Suprapubic skin (tissue), 4 donors: ENCODE results near the gene WDR7. TPM values are rescaled to one million over a fixed set of nuclear protein-coding genes. Genes with fewer than 3 reads are reported as not detected.

Experiments used
- DNase-seq, 2 donors: peaks; one replicate each; pipeline ENCODE4 v3.0.0-alpha.2; 2019; ENCODE audit warnings: low spot score in 2 of 2
- H3K27ac ChIP-seq: fragments of 200-600 bp; sonication (generic); one replicate; pipeline ENCODE4 v1.5.1; 2019
- H3K27me3 ChIP-seq: fragments of 200-600 bp; sonication (generic); one replicate; pipeline ENCODE4 v1.5.1; 2019
- H3K36me3 ChIP-seq: fragments of 200-600 bp; sonication (generic); one replicate; pipeline ENCODE4 v1.5.1; 2019
- H3K4me1 ChIP-seq: fragments of 200-600 bp; sonication (generic); one replicate; pipeline ENCODE4 v1.5.1; 2019
- H3K4me3 ChIP-seq: fragments of 200-600 bp; sonication (generic); one replicate; pipeline ENCODE4 v1.5.1; 2019; ENCODE audit warnings: mild to moderate bottlenecking
- H3K9me3 ChIP-seq: fragments of 200-600 bp; sonication (generic); one replicate; pipeline ENCODE4 v1.5.1; 2019
- EP300 ChIP-seq: sonication (generic); formaldehyde crosslinking; IDR thresholded peaks from one replicate; pipeline ENCODE4 v1.6.1; 2017; ENCODE audit warnings: antibody characterized with exemption
- POLR2A ChIP-seq, 2 donors: fragments of 450-650 bp; IDR thresholded peaks; one replicate each; pipeline ENCODE4 v1.6.1; 2017; ENCODE audit warnings: antibody characterized with exemption in 2 of 2, mild to moderate bottlenecking in 2 of 2, moderate library complexity in 2 of 2
- POLR2AphosphoS5 ChIP-seq, 3 donors: sonication (generic); formaldehyde crosslinking; IDR thresholded peaks; one replicate each; pipeline ENCODE4 v1.6.1; 2017; ENCODE audit warnings: antibody characterized with exemption in 3 of 3
- WGBS: methylation state at CpG from one replicate; pipeline ENCODE4 v1.1.5; 2018; 5-methylcytosine and 5-hydroxymethylcytosine counted together
- total RNA-seq, 4 donors: library from RNA; depleted of rRNA; stranded (reverse); fragments of >200 nt; gene quantifications; one replicate each; pipeline ENCODE4 v1.1.0, GENCODE V29; 2016
- TF ChIP-seq, protein P1 (sequence below), 2 donors: fragments of 200-600 bp in 1 of 2; fragments of 450-650 bp in 1 of 2; sonication (generic) in 1 of 2; IDR thresholded peaks; one replicate each; pipeline ENCODE4 v1.5.1; 2016 to 2019; ENCODE audit warnings: antibody characterized with exemption in 2 of 2, mild to moderate bottlenecking in 1 of 2, moderate library complexity in 1 of 2

Gene WDR7
- total RNA-seq, 4 donors from 2014 or later = 14.4 to 29.2 (median 20.2) TPM

DNA sequence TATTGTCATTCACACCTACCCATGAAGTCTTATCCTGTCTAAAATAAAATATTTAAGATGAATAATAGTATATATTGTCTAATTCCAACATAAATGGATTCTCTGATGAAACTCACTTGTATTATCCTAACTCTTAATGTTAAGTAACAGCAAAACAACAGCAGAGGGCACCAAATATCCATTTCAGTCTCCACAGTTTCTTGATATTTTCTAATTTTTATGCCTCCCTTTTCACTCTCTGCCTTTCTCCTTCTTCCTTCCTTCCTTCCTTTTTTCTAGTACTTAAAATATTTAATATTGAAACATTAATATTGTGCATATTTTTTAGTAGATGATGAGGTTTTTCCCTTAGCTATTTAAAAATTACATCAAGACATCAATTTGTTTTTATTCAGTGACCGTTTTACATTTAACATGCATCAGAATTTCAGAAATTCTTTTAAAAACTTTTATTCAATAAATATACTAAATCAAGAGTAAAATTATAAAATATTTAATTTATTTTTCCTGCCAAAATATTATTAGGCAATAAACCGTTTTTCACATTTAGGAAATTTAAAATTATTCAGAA is 97.6 kb downstream of the WDR7 start:
- H3K27ac ChIP-seq = no peak overlapping the region
- H3K4me3 ChIP-seq = no peak overlapping the region
- no peak for DNase-seq
- 69% methylated on average over 2 of the region's 2 CpGs for WGBS
- peaks cover 7% of the 10 kb centered on the region for H3K36me3 ChIP-seq
- no peaks in the 10 kb centered on the region for H3K4me1 ChIP-seq
- H3K9me3 ChIP-seq = no peaks in the 10 kb centered on the region
- no peak for TF ChIP-seq EP300
- TF ChIP-seq, protein P1, sequence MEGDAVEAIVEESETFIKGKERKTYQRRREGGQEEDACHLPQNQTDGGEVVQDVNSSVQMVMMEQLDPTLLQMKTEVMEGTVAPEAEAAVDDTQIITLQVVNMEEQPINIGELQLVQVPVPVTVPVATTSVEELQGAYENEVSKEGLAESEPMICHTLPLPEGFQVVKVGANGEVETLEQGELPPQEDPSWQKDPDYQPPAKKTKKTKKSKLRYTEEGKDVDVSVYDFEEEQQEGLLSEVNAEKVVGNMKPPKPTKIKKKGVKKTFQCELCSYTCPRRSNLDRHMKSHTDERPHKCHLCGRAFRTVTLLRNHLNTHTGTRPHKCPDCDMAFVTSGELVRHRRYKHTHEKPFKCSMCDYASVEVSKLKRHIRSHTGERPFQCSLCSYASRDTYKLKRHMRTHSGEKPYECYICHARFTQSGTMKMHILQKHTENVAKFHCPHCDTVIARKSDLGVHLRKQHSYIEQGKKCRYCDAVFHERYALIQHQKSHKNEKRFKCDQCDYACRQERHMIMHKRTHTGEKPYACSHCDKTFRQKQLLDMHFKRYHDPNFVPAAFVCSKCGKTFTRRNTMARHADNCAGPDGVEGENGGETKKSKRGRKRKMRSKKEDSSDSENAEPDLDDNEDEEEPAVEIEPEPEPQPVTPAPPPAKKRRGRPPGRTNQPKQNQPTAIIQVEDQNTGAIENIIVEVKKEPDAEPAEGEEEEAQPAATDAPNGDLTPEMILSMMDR (IDR thresholded peaks at IDR 0.05) = peak in 1 of 2 donors; percentile 19
- no peaks in the 10 kb centered on the region for H3K27me3 ChIP-seq

DNA sequence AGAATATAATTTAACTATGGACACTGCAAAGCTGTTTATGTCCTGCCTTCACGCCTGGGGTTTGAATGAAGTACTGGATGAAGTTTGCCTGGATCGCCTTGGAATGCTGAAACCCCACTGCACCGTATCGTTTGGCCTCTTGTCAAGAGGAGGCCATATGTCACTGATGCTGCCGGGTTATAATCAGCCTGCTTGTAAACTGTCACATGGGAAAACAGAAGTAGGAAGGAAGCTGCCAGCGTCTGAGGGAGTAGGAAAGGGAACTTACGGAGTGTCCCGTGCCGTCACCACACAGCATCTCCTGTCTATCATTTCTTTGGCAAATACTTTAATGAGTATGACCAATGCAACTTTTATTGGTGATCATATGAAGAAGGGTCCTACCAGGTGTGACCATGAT is 105.8 kb downstream of the WDR7 start:
- Histone ChIP-seq H3K4me3 (no peak overlapping the region), H3K36me3 (peaks cover 14% of the 10 kb centered on the region), H3K27ac (no peak overlapping the region), H3K4me1 (no peaks in the 10 kb centered on the region), H3K9me3 (no peaks in the 10 kb centered on the region), H3K27me3 (no peaks in the 10 kb centered on the region)
- TF ChIP-seq POLR2AphosphoS5 (IDR thresholded peaks at IDR 0.05) (no peak), POLR2A (IDR thresholded peaks at IDR 0.05) (no peak), EP300 (no peak)
- TF ChIP-seq, protein P1 (IDR thresholded peaks at IDR 0.05) = no peak
- DNase-seq = no peak
- 81% methylated on average over 9 of the region's 9 CpGs for WGBS

DNA sequence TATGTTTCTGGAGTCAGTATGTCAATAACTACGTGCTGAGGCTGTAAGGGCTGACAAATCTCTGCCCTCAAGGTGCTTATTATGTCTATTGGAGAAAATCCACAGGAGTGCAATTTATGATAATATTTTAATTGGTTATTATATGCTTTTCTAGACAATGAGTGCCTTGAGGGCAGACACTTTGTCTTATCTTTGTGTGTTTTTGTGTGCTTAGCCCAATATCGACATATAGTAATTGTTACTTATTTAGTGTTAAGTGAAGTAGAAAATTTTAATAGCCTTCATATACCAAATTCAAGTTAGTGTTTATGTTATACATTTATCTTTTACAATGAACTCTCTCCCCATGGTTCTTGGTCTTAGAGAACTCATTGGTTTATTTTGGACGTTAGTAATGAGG is 118.9 kb downstream of the WDR7 start:
- H3K27ac ChIP-seq = no peak overlapping the region
- no peak overlapping the region for H3K4me3 ChIP-seq
- H3K9me3 ChIP-seq = no peaks in the 10 kb centered on the region
- no peaks in the 10 kb centered on the region for H3K27me3 ChIP-seq
- no peaks in the 10 kb centered on the region for H3K36me3 ChIP-seq
- TF ChIP-seq, protein P1 (IDR thresholded peaks at IDR 0.05) = no peak
- TF ChIP-seq POLR2AphosphoS5 (IDR thresholded peaks at IDR 0.05) (no peak), POLR2A (IDR thresholded peaks at IDR 0.05) (no peak), EP300 (no peak)
- DNase-seq = no peak
- 84% methylated on average over 3 of the region's 3 CpGs for WGBS
- H3K4me1 ChIP-seq = no peaks in the 10 kb centered on the region

DNA sequence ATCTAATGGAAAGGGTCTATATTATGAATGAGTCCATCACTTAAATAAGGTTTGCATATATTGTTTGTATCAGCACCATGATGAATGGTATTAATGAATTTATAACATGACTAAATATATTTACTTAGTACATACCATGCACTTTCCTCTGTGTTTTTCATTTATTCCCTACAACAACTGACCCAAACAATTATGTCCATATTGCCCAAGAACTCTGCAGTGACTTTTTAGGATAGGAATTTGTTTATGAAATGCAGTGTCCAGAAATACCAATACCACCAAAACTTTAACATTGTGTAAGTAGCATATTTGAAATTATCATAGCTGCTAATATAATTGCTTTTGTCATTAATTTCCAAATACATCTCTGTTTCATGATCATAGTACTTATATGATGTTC is 119.7 kb downstream of the WDR7 start:
- H3K27ac ChIP-seq = no peak overlapping the region
- H3K27me3 ChIP-seq = no peaks in the 10 kb centered on the region
- H3K4me1 ChIP-seq = no peaks in the 10 kb centered on the region
- DNase-seq = no peak
- no peak for TF ChIP-seq EP300
- TF ChIP-seq, protein P1 (IDR thresholded peaks at IDR 0.05) = no peak
- TF ChIP-seq POLR2AphosphoS5 (IDR thresholded peaks at IDR 0.05) = no peak
- TF ChIP-seq POLR2A (IDR thresholded peaks at IDR 0.05) = no peak
- H3K4me3 ChIP-seq = no peak overlapping the region
- H3K36me3 ChIP-seq = no peaks in the 10 kb centered on the region
- H3K9me3 ChIP-seq = no peaks in the 10 kb centered on the region

DNA sequence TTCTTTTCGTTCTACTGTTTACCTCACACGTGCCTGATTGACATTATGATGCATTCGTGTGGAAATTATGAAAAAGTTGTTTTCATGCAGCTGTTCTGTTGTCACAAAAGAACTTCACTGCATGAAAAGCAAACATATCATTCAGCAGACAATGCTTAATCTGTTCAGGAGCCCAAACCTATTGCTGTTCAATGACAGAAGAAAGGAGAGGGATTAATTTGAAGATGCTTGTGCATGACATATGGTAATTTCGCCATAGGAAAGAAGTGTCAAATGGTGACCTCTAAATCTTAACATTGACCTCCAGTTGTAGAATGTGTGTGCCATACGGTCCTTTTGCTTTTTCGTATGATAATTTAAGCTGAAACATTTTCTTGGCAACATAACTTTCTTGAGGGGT is 124.5 kb downstream of the WDR7 start:
- TF ChIP-seq POLR2A (IDR thresholded peaks at IDR 0.05) = no peak
- no peak for TF ChIP-seq POLR2AphosphoS5 (IDR thresholded peaks at IDR 0.05)
- TF ChIP-seq, protein P1 (IDR thresholded peaks at IDR 0.05) = no peak
- TF ChIP-seq EP300 = no peak

More for the DNA sequence above, 124.5 kb downstream of the WDR7 start:
- Histone ChIP-seq H3K4me3 (no peak overlapping the region), H3K9me3 (no peaks in the 10 kb centered on the region), H3K27me3 (no peaks in the 10 kb centered on the region), H3K4me1 (no peaks in the 10 kb centered on the region), H3K27ac (no peak overlapping the region), H3K36me3 (peaks cover 5% of the 10 kb centered on the region)
- 90% methylated on average over 6 of the region's 6 CpGs for WGBS
- DNase-seq = no peak
